ENCODE data around the gene FBXO9.

- TF ChIP-seq GABPA (IDR thresholded peaks at IDR 0.05 in 1 of 2, conservative IDR thresholded peaks at IDR 0.05 in 1 of 2) (no peak), CTCF (IDR thresholded peaks at IDR 0.05; ENCODE audit: low read depth, low read length, missing input control) (no peak)
- TF ChIP-seq, protein P1, sequence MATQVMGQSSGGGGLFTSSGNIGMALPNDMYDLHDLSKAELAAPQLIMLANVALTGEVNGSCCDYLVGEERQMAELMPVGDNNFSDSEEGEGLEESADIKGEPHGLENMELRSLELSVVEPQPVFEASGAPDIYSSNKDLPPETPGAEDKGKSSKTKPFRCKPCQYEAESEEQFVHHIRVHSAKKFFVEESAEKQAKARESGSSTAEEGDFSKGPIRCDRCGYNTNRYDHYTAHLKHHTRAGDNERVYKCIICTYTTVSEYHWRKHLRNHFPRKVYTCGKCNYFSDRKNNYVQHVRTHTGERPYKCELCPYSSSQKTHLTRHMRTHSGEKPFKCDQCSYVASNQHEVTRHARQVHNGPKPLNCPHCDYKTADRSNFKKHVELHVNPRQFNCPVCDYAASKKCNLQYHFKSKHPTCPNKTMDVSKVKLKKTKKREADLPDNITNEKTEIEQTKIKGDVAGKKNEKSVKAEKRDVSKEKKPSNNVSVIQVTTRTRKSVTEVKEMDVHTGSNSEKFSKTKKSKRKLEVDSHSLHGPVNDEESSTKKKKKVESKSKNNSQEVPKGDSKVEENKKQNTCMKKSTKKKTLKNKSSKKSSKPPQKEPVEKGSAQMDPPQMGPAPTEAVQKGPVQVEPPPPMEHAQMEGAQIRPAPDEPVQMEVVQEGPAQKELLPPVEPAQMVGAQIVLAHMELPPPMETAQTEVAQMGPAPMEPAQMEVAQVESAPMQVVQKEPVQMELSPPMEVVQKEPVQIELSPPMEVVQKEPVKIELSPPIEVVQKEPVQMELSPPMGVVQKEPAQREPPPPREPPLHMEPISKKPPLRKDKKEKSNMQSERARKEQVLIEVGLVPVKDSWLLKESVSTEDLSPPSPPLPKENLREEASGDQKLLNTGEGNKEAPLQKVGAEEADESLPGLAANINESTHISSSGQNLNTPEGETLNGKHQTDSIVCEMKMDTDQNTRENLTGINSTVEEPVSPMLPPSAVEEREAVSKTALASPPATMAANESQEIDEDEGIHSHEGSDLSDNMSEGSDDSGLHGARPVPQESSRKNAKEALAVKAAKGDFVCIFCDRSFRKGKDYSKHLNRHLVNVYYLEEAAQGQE (IDR thresholded peaks at IDR 0.05): no peak
Measured at GRCh38 chr6:53095716-53096115, 30.5 kb downstream of the FBXO9 start.
